HepG2 (cell line): ENCODE measurements around the gene FGF1. TPM values are rescaled to one million over a fixed set of nuclear protein-coding genes. Genes with fewer than 3 reads are reported as not detected.

ENCODE experiments used
- BRCA1 ChIP-seq: sonication (generic); formaldehyde crosslinking; IDR thresholded peaks from 2 replicates; pipeline ENCODE4 v1.4.0; 2020; ENCODE audit warnings: missing genetic modification reagents
- ELF1 ChIP-seq: sonication (generic); formaldehyde crosslinking; IDR thresholded peaks from 2 replicates; pipeline ENCODE4 v1.4.0; 2020; ENCODE audit warnings: missing genetic modification reagents
- FOSL2 ChIP-seq: sonication (generic); formaldehyde crosslinking; IDR thresholded peaks from 2 replicates; pipeline ENCODE4 v1.4.0; 2020; ENCODE audit warnings: missing genetic modification reagents
- GLMP ChIP-seq: sonication (generic); formaldehyde crosslinking; IDR thresholded peaks from 2 replicates; pipeline ENCODE4 v1.9.0; 2021; ENCODE audit warnings: missing genetic modification reagents, mild to moderate bottlenecking, borderline replicate concordance
- GZF1 ChIP-seq: sonication (generic); formaldehyde crosslinking; IDR thresholded peaks from 2 replicates; pipeline ENCODE4 v1.5.1; 2020; ENCODE audit warnings: mild to moderate bottlenecking, missing genetic modification reagents
- NFAT5 ChIP-seq: sonication (generic); formaldehyde crosslinking; IDR thresholded peaks from 2 replicates; pipeline ENCODE4 v1.4.0; 2020; ENCODE audit warnings: missing genetic modification reagents
- TAF1 ChIP-seq: sonication (generic); formaldehyde crosslinking; IDR thresholded peaks from 2 replicates; pipeline ENCODE4 v1.4.0; 2020; ENCODE audit warnings: missing genetic modification reagents
- polyA plus RNA-seq, 8 experiments: library from polyadenylated mRNA; depleted of rRNA in 3 of 8; stranded (reverse) in 7 of 8; unstranded in 1 of 8; fragments of >200 nt; fragmentation: Illumina TruSeq in 4 of 8; extraction: Trizol in 4 of 8; gene quantifications; 2 replicates each; pipeline versions ENCODE4 v1.2.1 to v1.2.3, GENCODE V29; 2011 to 2016; ENCODE audit warnings: low read depth in 4 of 8, missing spikeins in 1 of 8, mixed read lengths in 1 of 8; ENCODE audit not compliant: insufficient read depth in 1 of 8
- total RNA-seq, 5 experiments: library from RNA; depleted of rRNA; stranded (reverse); fragments of >200 nt; fragmentation: Illumina TruSeq; extraction: Trizol; gene quantifications; 2 replicates each; pipeline ENCODE4 v1.2.3, GENCODE V29; 2016; ENCODE audit warnings: low read depth in 1 of 5

The FGF1 gene
- total and polyA plus RNA-seq, 2 of the 13 experiments (the other 11 are each of a cell fraction or from before 2014, with no cell fraction given), result not detected

- TF ChIP-seq NFAT5 (CRISPR knock-in tag) (no peak), FOSL2 (no peak), ELF1 (CRISPR knock-in tag) (no peak), BRCA1 (CRISPR knock-in tag) (no peak), GZF1 (CRISPR knock-in tag) (no peak), GLMP (CRISPR knock-in tag) (no peak), TAF1 (no peak)
- TF ChIP-seq, all 625 proteins: peak for 0
Observed at GRCh38 chr5:142674531-142675469, 11.1 kb downstream of the FGF1 start (continued).
